ENCODE data around the gene BROX.

The BROX gene

DNA sequence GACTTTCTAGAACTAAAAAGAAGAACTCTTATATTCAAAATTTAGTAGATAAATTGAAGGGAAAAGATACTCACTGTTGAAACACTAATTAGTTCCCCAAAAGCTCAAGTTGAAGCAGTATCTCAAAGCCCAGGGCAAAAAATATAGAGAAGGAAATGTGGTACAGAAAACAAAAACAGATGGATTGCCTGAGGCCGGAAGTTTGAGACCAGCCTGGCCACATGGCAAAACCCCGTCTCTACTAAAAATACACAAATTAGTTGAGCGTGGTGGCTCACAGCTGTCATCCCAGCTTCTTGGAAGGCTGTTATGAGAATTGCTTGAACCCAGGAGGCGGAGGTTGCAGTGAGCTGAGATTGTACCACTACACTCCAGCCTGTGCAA, 60.6 kb downstream of the BROX start:
- peak in 19 of 56 donors; percentile 6 to 69 (median 23) for DNase-seq

DNA sequence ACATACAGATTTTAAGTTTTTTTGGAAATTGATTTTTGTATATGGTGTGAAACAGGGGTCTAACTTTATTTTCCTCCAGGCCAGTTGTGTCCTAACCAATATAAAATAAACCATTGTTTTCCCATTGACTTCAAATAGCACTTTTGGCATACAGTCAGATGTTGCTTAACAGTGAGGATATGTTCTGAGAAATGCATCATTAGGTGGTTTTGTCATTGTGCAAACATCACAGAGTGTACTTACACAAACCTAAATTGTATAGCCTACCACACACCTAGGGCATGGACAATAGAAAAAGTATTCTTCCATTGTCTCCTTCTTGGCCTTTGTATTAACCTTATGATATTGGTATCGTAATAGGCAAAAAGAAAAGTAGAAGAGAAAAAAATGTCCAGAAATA, 65.1 kb downstream of the BROX start:
- DNase-seq: no peak

DNA sequence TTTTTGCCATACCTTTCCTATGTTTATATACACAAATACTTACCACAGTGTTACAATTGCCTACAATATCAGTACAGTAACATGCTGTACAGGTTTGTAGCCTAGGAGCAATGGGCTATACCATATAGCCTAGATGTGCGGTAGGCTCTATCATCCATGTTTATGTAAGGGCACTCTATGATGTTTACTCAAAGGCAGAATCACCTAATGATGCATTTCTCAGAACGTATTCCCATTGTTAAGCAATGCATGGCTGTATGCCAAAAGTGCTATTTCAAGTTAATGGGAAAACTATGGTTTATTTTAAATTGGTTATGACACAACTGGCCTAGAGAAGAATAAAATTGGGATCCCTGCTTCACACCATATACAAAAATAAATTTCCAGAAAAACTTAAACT, 65.6 kb downstream of the BROX start:
- no peak for DNase-seq

DNA sequence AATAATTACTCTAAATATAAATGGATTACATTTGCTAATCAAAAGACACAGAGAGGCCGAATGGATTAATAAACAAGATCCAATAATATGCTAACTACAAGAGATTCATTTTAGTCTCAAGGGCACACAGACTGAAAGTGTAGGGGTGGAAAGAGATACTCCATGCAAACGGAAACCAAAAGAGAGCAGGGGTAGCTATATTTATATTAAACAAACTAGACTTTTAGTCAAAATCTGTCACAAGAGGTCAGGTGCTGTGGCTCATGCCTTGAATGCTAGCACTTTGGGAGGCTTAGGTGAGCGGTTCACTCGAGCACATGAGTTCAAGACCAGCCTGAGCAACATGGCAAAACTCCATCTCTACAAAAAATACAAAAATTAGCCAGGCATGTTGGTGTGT, 68.9 kb downstream of the BROX start:
- no peak for DNase-seq

DNA sequence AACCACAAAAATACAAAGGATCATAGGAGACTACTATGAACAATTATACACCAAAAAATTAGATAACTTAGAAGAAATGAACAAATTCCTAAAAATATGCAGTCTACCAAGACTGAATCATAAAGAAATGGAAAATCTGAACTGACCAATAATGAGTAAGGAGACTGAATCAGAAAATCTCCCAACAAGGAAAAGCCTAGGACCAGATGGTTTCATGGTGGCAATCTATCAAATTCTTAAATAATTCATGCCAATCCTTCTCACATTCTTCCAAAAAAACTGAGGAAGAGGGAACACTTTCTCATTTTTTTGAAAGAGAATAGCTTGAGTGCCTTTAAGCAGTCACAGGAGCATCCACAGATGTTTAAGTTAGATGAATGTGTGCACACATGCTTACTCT, 70.7 kb downstream of the BROX start:
- no peak for DNase-seq

DNA sequence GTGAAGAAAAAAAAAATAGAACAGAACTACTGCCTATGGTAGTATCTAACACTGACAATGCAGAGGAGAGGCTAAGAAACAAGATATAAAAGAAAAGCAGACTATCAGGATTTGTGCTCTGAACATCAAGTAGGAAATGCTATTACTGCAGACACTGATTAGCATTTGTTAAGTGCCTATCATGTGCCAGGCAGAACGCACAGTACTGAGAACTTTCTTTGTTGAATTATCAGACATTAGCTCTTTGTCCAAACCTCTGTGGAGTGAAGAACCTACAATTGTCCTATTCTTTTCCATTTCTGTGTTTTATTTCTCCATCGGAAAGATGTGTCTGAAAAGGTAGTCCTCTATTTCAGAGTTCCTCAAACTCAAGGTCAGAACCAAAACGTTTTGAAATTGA, 72.0 kb downstream of the BROX start:
- peak in 1 of 56 donors; percentile 3 for DNase-seq
